Endothelial cell of umbilical vein (primary cell): ENCODE results near the gene SDC4. TPM values are rescaled to one million over a fixed set of nuclear protein-coding genes. Genes with fewer than 3 reads are reported as not detected.

ENCODE experiments used
- BruUV-seq: library from RNA; stranded (reverse); fragments of 400-500 nt; replicated peaks from 2 replicates; lab custom pipeline; 2021; lab: Mats Ljungman, UMichigan
- CTCF ChIA-PET: fragments of 300-600, 350-600 bp; sonication (Branson Sonifier 250); formaldehyde crosslinking; loops from one replicate; lab custom pipeline; 2021; ENCODE audit warnings: antibody characterized with exemption, inconsistent platforms; lab: Charles Lee
- POLR2A ChIA-PET: fragments of 300-600, 350-600 bp; sonication (Branson Sonifier 250); formaldehyde crosslinking; loops from one replicate; lab custom pipeline; 2021; ENCODE audit warnings: antibody characterized with exemption, inconsistent platforms; lab: Charles Lee
- DNase-seq: peaks from one replicate; pipeline ENCODE4 v3.0.0-alpha.2; 2011; ENCODE audit warnings: low read depth, low spot score
- FAIRE-seq: peaks from 2 replicates; lab custom pipeline; 2011; peaks lifted over from hg19 to GRCh38; lab: Jason Lieb, UNC
- H2AFZ ChIP-seq: 2 replicates; pipeline ENCODE4 v1.6.0; 2012; ENCODE audit warnings: low read depth, low read length, control low read depth, inconsistent platforms
- H3K27ac ChIP-seq: 2 replicates; pipeline ENCODE4 v1.5.1; 2011; ENCODE audit warnings: low read depth, mild to moderate bottlenecking, control low read depth, low read length, moderate library complexity; ENCODE audit not compliant: insufficient read depth
- H3K27me3 ChIP-seq, 2 experiments: 2 replicates each; pipeline versions ENCODE4 v1.6.0 to v1.6.1; 2011; ENCODE audit warnings: low read length in 2 of 2, mixed read lengths in 1 of 2; ENCODE audit not compliant: control insufficient read depth in 2 of 2, insufficient read depth in 2 of 2
- H3K36me3 ChIP-seq, 2 experiments: 2 replicates in 1 of 2; 3 replicates in 1 of 2; pipeline ENCODE4 v1.5.1; 2011; ENCODE audit warnings: low read length in 2 of 2, mild to moderate bottlenecking in 1 of 2, moderate library complexity in 1 of 2; ENCODE audit not compliant: control insufficient read depth in 2 of 2, insufficient read depth in 2 of 2; ENCODE audit errors: extremely low read depth in 1 of 2
- H3K4me1 ChIP-seq: 3 replicates; pipeline ENCODE4 v1.5.1; 2011; ENCODE audit warnings: mild to moderate bottlenecking, low read length; ENCODE audit not compliant: control insufficient read depth, insufficient read depth; ENCODE audit errors: extremely low read depth
- H3K4me2 ChIP-seq: 2 replicates; pipeline ENCODE4 v1.6.1; 2011; ENCODE audit warnings: low read length, control low read depth, mixed read lengths; ENCODE audit not compliant: insufficient read depth
- H3K4me3 ChIP-seq, 3 experiments: fragments of 200-600 bp in 1 of 3; sonication (generic), shearing (Covaris generic) in 1 of 3; replicated peaks in 1 of 3; 2 replicates each; pipeline ENCODE4 v1.5.1; 2011 to 2016; ENCODE audit warnings: control low read depth in 3 of 3, low read length in 3 of 3, mild to moderate bottlenecking in 2 of 3, inconsistent platforms in 1 of 3, low read depth in 1 of 3, moderate library complexity in 1 of 3; ENCODE audit not compliant: insufficient read depth in 1 of 3
- H3K79me2 ChIP-seq: 2 replicates; pipeline ENCODE4 v1.6.0; 2012; ENCODE audit warnings: low read length, inconsistent platforms; ENCODE audit not compliant: control insufficient read depth, insufficient read depth
- H3K9ac ChIP-seq: replicated peaks from 2 replicates; pipeline ENCODE3; 2011; ENCODE audit warnings: low read length, control low read depth; ENCODE audit not compliant: insufficient read depth; ENCODE audit errors: extremely low read depth
- H3K9me1 ChIP-seq: replicated peaks from 3 replicates; pipeline ENCODE4 v1.6.0; 2011; ENCODE audit warnings: mild to moderate bottlenecking, low read length; ENCODE audit not compliant: control insufficient read depth, insufficient read depth; ENCODE audit errors: extremely low read depth
- H3K9me3 ChIP-seq: replicated peaks from 2 replicates; pipeline ENCODE4 v1.5.1; 2012; ENCODE audit warnings: low read length, inconsistent platforms; ENCODE audit not compliant: control insufficient read depth, insufficient read depth
- H4K20me1 ChIP-seq: replicated peaks from 2 replicates; pipeline ENCODE3; 2011; ENCODE audit warnings: mild to moderate bottlenecking, low read length; ENCODE audit not compliant: control insufficient read depth, insufficient read depth; ENCODE audit errors: extremely low read depth
- EZH2 ChIP-seq: IDR thresholded peaks from 2 replicates; pipeline ENCODE4 v1.6.1; 2012; ENCODE audit warnings: borderline replicate concordance, low read depth, mild to moderate bottlenecking, moderate library complexity, low read length, inconsistent platforms; ENCODE audit not compliant: severe bottlenecking
- FOS ChIP-seq: IDR thresholded peaks from 2 replicates; pipeline ENCODE4 v1.6.1; 2011; ENCODE audit warnings: mild to moderate bottlenecking, low read length, moderate library complexity, borderline replicate concordance; ENCODE audit not compliant: insufficient read depth
- GATA2 ChIP-seq: IDR thresholded peaks from 2 replicates; pipeline ENCODE4 v1.7.0; 2011; ENCODE audit warnings: low read depth, mild to moderate bottlenecking, moderate library complexity, mixed read lengths, low read length; ENCODE audit not compliant: insufficient read length, insufficient read depth
- JUN ChIP-seq: IDR thresholded peaks from 2 replicates; pipeline ENCODE4 v1.6.1; 2011; ENCODE audit warnings: borderline replicate concordance, low read depth; ENCODE audit not compliant: insufficient read length, insufficient read depth
- MYC ChIP-seq: IDR thresholded peaks from one replicate; pipeline ENCODE4 v1.6.1; 2011; ENCODE audit warnings: mild to moderate bottlenecking, low read depth, low read length
- POLR2A ChIP-seq: IDR thresholded peaks from 2 replicates; pipeline ENCODE4 v1.6.1; 2012; ENCODE audit warnings: low read depth, mild to moderate bottlenecking, control low read depth, low read length
- POLR2AphosphoS5 ChIP-seq: IDR thresholded peaks from 2 replicates; pipeline ENCODE4 v1.6.1; 2012; ENCODE audit warnings: low read depth, mild to moderate bottlenecking, control low read depth, low read length, moderate library complexity; ENCODE audit not compliant: insufficient read depth
- dilution Hi-C: fragments of 300-500 bp; cut with MboI; formaldehyde crosslinking; loops from one replicate; pipeline ENCODE4 v1.15.0; 2019; ENCODE audit warnings: low sequenced_read_pairs; ENCODE audit not compliant: extremely low pct_ligation_motif_present
- intact Hi-C: fragments of 100-400 bp; cut with micrococcal nuclease; formaldehyde crosslinking; loops from one replicate; pipeline ENCODE4 v1.10.0; 2022
- polyA plus RNA-seq, 4 experiments: library from polyadenylated mRNA; depleted of rRNA in 3 of 4; stranded (reverse) in 3 of 4; unstranded in 1 of 4; fragments of >200 nt; gene quantifications; 2 replicates each; pipeline versions ENCODE4 v1.2.1 to v1.2.3, GENCODE V29; 2011 to 2012; ENCODE audit warnings: missing spikeins in 1 of 4
- total RNA-seq: library from RNA; stranded (reverse); gene quantifications from 2 replicates; pipeline ENCODE4 v1.2.3, GENCODE V29; 2021
- TF ChIP-seq, protein P1 (sequence below): IDR thresholded peaks from 2 replicates; pipeline ENCODE4 v1.6.1; 2011; ENCODE audit not compliant: insufficient read depth, insufficient read length
- TF ChIP-seq, protein P2 (sequence below), 2 donors: IDR thresholded peaks; 1 replicate in 1 of 2; 2 replicates in 1 of 2; pipeline ENCODE4 v1.5.1; 2011; ENCODE audit warnings: low read length in 2 of 2, mild to moderate bottlenecking in 2 of 2, moderate library complexity in 2 of 2, control low read depth in 1 of 2, inconsistent platforms in 1 of 2, low read depth in 1 of 2; ENCODE audit not compliant: insufficient read depth in 1 of 2; ENCODE audit errors: extremely low read depth in 1 of 2

SDC4 gene
- total and polyA plus RNA-seq, 2 donors (not counting 3 experiments of a cell fraction or from before 2014, with no cell fraction given), result 26.3 to 32.0 TPM

DNA sequence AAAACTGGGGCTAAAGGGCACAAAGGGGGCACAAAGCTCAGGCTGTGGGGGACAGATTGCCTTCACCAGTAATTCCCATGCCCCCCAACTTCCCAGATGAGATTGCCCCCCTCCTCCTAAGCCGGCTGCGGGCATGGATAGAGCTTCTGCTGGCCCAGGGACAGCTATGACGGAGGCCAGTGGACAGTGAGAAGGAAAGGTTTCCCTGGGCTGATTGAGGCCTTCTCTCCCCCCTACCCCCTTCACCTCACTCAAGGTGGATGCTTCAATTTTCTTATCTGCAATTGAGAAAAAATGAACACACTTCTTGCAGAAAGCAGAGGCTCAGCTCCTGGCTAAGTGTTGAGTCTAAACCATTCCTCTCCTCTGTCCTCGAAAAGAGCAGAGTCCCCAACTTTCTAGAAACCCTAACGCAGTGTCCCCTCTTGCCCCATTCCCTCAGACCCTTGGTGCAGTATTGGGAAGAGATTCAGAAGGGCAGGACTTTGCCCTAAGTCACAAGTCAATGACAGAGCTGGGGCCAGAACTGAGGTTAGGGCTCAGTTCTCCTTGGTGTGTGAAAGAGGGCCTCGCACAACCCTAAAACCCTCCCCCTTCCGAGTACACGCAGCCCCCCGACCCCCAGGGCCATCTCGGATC is 808 bp downstream of the SDC4 start:
- FAIRE-seq, result peak; percentile 33
- ChIA-PET POLR2A (interaction anchor here (0.8 to 3.5 kb wide), 8 partner anchors 8 to 26 kb away, joined by 3 to 52 read pairs (median 6); partner anchors contain the start of gene SYS1), CTCF (interaction anchor here (0.6 to 4.7 kb wide), 10 partner anchors 10 to 424 kb away, joined by 3 to 28 read pairs (median 7); partner anchors contain the start of gene SYS1)
- no TSS peak for BruUV-seq
- Histone ChIP-seq H3K4me3 (peak overlapping the region; percentile 50 to 85 (median 69)), H4K20me1 (no peaks in the 10 kb centered on the region), H3K9me3 (no peaks in the 10 kb centered on the region), H3K4me1 (peaks cover 57% of the 10 kb centered on the region), H2AFZ (peak overlapping the region; percentile 51), H3K27ac (peak overlapping the region; percentile 62), H3K9me1 (no peaks in the 10 kb centered on the region), H3K27me3 (no peaks in the 10 kb centered on the region), H3K9ac (peak overlapping the region; percentile 69), H3K4me2 (peak overlapping the region; percentile 89), H3K36me3 (no peaks in the 10 kb centered on the region), H3K79me2 (peaks cover 49% of the 10 kb centered on the region)
- dilution Hi-C loops, result no loop called here
- intact Hi-C loops, result loop anchor here (10.0 kb wide), 1 partner anchor 567 kb away; the partner anchor contains the start of gene PLTP
- DNase-seq, result no peak
- TF ChIP-seq POLR2AphosphoS5 (no peak), GATA2 (no peak), FOS (no peak), POLR2A (no peak), EZH2 (no peak), JUN (no peak), MYC (no peak)
- TF ChIP-seq, protein P1, sequence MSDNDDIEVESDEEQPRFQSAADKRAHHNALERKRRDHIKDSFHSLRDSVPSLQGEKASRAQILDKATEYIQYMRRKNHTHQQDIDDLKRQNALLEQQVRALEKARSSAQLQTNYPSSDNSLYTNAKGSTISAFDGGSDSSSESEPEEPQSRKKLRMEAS, result no peak
- TF ChIP-seq, protein P2, sequence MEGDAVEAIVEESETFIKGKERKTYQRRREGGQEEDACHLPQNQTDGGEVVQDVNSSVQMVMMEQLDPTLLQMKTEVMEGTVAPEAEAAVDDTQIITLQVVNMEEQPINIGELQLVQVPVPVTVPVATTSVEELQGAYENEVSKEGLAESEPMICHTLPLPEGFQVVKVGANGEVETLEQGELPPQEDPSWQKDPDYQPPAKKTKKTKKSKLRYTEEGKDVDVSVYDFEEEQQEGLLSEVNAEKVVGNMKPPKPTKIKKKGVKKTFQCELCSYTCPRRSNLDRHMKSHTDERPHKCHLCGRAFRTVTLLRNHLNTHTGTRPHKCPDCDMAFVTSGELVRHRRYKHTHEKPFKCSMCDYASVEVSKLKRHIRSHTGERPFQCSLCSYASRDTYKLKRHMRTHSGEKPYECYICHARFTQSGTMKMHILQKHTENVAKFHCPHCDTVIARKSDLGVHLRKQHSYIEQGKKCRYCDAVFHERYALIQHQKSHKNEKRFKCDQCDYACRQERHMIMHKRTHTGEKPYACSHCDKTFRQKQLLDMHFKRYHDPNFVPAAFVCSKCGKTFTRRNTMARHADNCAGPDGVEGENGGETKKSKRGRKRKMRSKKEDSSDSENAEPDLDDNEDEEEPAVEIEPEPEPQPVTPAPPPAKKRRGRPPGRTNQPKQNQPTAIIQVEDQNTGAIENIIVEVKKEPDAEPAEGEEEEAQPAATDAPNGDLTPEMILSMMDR (IDR thresholded peaks at IDR 0.05; ENCODE audit: extremely low read depth in 1 of 2, insufficient read depth in 1 of 2, low read depth in 1 of 2, low read length in 2 of 2), result no peak
